Spinal cord (tissue), 10 donors: ENCODE data around the gene TULP3. TPM values are rescaled to one million over a fixed set of nuclear protein-coding genes. Genes with fewer than 3 reads are reported as not detected.
"Not testable (repeated sequence)": the region's sequence is repeated elsewhere in the genome, so short reads cannot be mapped to it uniquely, and the experiment has no call there.

Experiments
- DNase-seq, 6 donors: peaks; one replicate each; pipeline versions ENCODE4 v3.0.0 to v3.0.0-alpha.2; 2013 to 2015; ENCODE audit warnings: low spot score in 6 of 6, low read depth in 4 of 6
- H3K27ac ChIP-seq: one replicate; pipeline ENCODE4 v1.5.1; 2013; ENCODE audit warnings: low read depth, low read length, control low read depth
- H3K27me3 ChIP-seq: one replicate; pipeline ENCODE4 v1.6.1; 2013; ENCODE audit warnings: low read length; ENCODE audit not compliant: control insufficient read depth, insufficient read depth
- H3K36me3 ChIP-seq: one replicate; pipeline ENCODE4 v1.6.1; 2013; ENCODE audit warnings: low read length; ENCODE audit not compliant: control insufficient read depth, insufficient read depth
- H3K4me1 ChIP-seq: one replicate; pipeline ENCODE4 v1.6.1; 2013; ENCODE audit warnings: low read length; ENCODE audit not compliant: control insufficient read depth, insufficient read depth
- H3K4me3 ChIP-seq: one replicate; pipeline ENCODE4 v1.5.1; 2013; ENCODE audit warnings: low read depth, low read length, control low read depth
- H3K9me3 ChIP-seq: one replicate; pipeline ENCODE4 v1.6.1; 2013; ENCODE audit warnings: low read length; ENCODE audit not compliant: control insufficient read depth, insufficient read depth
- WGBS: methylation state at CpG from one replicate; pipeline ENCODE4 v1.1.5; 2013; ENCODE audit warnings: missing lambda C conversion rate; ENCODE audit not compliant: insufficient coverage; 5-methylcytosine and 5-hydroxymethylcytosine counted together
- polyA plus RNA-seq, 2 donors: library from polyadenylated mRNA; unstranded; fragments of 120-200 nt; gene quantifications; one replicate each; pipeline ENCODE4 v1.2.1, GENCODE V29; 2013; ENCODE audit not compliant: insufficient read length in 2 of 2
- total RNA-seq, 2 donors: library from RNA; depleted of rRNA in 1 of 2; stranded (reverse); fragments of 120-200 nt in 1 of 2; fragments of >200 nt in 1 of 2; gene quantifications; one replicate each; pipeline versions ENCODE4 v1.2.3 to v1.2.4, GENCODE V29; 2013 to 2014
- donor health status: healthy.

The TULP3 gene
- total and polyA plus RNA-seq, 4 donors, result 13.0 to 29.6 (median 24.2) TPM

DNA sequence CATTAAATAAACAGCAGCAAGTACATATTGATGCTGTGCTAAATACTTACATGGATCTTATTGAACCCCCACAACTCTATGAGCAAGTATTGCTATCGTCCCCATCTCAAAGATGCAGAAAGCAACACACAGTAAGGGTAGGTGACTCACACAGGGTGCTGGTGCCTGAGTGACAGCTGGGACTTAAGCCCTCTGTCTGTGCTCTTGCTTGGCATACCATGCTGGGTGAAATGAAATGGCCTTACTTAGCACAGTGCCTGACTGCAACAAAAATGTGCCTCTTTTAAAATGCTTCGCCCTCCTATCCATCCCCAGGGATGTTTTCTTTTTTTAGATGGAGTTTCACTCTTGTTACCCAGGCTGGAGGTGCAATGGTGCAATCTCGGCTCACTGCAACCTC is 34.6 kb upstream of the TULP3 start:
- Histone ChIP-seq H3K27me3 (no peaks in the 10 kb centered on the region), H3K4me3 (no peak overlapping the region), H3K36me3 (peaks cover 20% of the 10 kb centered on the region), H3K4me1 (peaks cover 6% of the 10 kb centered on the region), H3K9me3 (no peaks in the 10 kb centered on the region), H3K27ac (no peak overlapping the region)
- no CpG with 5 or more reads among the region's 3 CpGs for WGBS
- DNase-seq, result no peak

DNA sequence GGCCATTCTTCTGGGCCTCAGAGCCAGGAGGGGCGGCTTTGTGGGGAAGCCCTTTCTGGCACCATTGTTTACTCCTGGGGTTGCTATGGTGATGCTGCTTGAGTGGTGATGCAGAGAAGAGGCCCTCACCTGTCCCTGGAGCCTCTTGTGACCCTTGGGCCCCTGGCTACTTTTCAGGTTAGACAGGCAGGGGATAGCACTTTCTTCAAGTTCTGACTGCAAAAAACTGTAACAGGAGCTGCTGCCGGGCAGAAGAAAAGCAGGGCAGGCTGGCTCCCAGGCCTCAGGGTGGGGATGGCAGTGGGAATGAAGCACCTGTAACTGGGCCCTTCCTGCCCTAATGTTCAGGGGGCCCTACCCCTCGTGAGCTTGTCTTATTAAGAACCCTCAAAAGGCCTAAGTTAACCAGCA is 33.7 kb upstream of the TULP3 start, which contains the start of gene TEX52:
Gene TEX52 (minus strand): TSS at position 19 of the 411 bp plus-strand sequence. CDS start 13 bp downstream, at position 6.
- no peak for DNase-seq
- H3K4me1 ChIP-seq, result peaks cover 6% of the 10 kb centered on the region
- H3K27me3 ChIP-seq, result no peaks in the 10 kb centered on the region
- H3K36me3 ChIP-seq, result peaks cover 20% of the 10 kb centered on the region
- no peak within 1 kb of the TSS for H3K27ac ChIP-seq
- 85% methylated on average over 3 of the region's 3 CpGs for WGBS
- no peak within 1 kb of the TSS for H3K4me3 ChIP-seq
- H3K9me3 ChIP-seq, result no peaks in the 10 kb centered on the region

DNA sequence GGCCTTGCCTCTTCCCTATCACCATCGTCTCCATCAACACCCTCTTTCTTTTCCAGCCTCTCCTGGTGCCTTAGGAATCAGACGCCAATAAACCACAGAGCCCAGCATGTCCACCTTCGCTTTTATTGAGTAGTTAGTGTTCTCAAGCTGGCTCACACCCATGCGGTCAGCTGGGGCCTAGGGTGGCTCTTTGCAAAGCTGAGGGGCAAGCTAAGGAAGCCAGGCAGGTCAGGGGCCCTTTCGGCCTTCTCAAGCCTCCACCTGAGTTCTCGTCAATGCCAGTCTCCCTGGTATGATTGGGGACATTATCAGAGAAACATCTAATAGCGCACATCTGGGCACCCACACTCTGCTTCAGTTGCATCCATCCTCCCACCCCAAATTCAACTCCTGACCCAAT is 33.1 kb upstream of the TULP3 start:
- H3K36me3 ChIP-seq, result peaks cover 20% of the 10 kb centered on the region
- 96% methylated on average over 5 of the region's 7 CpGs for WGBS
- H3K9me3 ChIP-seq, result no peaks in the 10 kb centered on the region
- H3K27ac ChIP-seq, result no peak overlapping the region
- no peak overlapping the region for H3K4me3 ChIP-seq
- no peaks in the 10 kb centered on the region for H3K27me3 ChIP-seq
- no peak for DNase-seq
- peaks cover 6% of the 10 kb centered on the region for H3K4me1 ChIP-seq

DNA sequence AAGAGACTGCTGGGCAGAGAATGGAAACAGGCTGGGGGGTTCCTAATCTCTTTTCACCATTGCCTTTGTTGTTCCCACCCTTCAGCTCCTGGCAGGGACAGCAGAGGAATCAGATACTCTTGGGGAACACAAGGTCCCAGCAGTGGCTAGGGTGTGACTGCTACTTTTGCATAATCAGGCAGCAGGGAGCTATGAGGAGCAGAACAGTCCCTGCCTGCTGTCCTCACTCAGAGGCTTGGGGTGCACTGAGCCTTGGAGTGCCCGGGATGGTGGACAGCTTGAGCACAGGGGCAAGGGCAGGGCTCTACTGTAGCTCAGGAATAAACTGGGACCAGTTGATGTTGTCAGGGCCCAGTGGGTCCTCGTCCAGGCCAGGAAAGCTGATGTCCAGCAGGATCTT is 32.4 kb upstream of the TULP3 start:
- Histone ChIP-seq H3K27me3 (no peaks in the 10 kb centered on the region), H3K9me3 (no peaks in the 10 kb centered on the region), H3K36me3 (peaks cover 22% of the 10 kb centered on the region), H3K4me3 (no peak overlapping the region), H3K4me1 (peaks cover 6% of the 10 kb centered on the region), H3K27ac (no peak overlapping the region)
- DNase-seq, result no peak
- WGBS, result 88% methylated on average over 2 of the region's 2 CpGs

DNA sequence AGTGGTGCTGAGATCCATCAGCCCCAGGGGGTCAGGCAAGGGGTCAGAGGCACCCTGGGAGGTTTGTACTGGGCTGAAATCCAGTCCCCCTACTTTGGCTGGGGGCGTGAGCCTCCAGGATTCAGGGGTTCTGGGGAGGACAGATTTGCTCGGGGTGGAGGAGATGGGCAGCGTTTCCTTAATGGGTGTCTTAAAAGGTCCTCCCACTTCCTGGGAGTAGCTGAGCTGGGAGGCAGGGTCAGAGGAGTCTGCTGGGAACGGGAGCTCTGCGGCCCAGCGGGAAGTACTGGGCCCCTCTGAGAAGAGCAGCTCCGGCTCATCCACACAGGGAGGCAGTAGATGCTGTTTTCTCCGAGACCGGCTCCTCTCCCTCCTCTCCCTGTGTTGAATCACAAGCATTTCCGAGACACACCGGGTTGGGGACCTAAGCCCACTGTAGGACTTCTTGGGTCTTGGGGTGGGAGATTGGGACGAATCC is 31.7 kb upstream of the TULP3 start:
- Histone ChIP-seq H3K4me3 (no peak overlapping the region), H3K27ac (no peak overlapping the region), H3K27me3 (no peaks in the 10 kb centered on the region), H3K4me1 (peaks cover under 1% of the 10 kb centered on the region), H3K36me3 (peaks cover 25% of the 10 kb centered on the region), H3K9me3 (no peaks in the 10 kb centered on the region)
- DNase-seq, result no peak
- WGBS, result 91% methylated on average over 6 of the region's 12 CpGs

DNA sequence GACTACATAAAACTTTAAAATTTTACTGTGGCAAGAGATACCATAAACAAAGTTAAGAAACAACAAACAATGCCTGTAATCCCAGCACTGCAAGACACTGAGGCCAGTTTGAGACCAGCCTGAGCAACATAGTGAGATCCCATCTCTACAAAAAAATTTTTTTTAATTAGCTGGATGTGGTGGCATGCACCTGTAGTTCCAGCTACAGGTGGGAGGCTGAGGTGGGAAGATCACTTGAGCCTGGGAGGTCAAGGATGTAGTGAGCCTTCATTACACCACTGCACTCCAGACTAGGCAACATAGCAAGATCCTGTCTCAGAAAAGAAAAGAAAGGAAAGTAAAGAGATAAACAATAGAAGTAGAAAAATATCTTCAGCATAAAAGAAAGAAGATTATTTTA is 30.5 kb upstream of the TULP3 start:
- no peaks in the 10 kb centered on the region for H3K27me3 ChIP-seq
- H3K27ac ChIP-seq, result no peak overlapping the region
- no peaks in the 10 kb centered on the region for H3K4me1 ChIP-seq
- no peak for DNase-seq
- H3K36me3 ChIP-seq, result peaks cover 31% of the 10 kb centered on the region
- H3K9me3 ChIP-seq, result no peaks in the 10 kb centered on the region
- H3K4me3 ChIP-seq, result no peak overlapping the region

DNA sequence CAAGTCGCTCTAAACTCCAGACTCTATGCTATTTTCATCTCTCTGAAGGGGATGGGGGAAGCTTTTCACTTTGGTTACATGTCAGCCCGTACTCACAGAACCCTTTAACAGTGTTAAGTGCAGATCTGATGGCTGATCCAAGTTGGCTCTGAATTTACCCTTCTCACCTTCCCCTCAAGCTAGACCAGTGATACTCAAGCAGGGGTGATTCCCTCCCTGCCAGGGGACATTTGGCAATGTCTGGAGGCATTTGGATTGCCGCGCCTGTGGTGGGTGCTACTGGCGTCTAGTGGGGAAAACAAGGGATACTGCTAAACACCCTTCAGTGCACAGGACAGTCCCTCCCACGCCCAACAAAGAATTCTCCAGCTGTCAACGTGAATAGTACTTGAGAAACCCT is 27.8 kb upstream of the TULP3 start:
- no peak for DNase-seq
- Histone ChIP-seq H3K4me3 (no peak overlapping the region), H3K36me3 (peaks cover 30% of the 10 kb centered on the region), H3K9me3 (no peaks in the 10 kb centered on the region), H3K27me3 (no peaks in the 10 kb centered on the region), H3K27ac (no peak overlapping the region), H3K4me1 (no peaks in the 10 kb centered on the region)
- 94% methylated on average over 5 of the region's 7 CpGs for WGBS

DNA sequence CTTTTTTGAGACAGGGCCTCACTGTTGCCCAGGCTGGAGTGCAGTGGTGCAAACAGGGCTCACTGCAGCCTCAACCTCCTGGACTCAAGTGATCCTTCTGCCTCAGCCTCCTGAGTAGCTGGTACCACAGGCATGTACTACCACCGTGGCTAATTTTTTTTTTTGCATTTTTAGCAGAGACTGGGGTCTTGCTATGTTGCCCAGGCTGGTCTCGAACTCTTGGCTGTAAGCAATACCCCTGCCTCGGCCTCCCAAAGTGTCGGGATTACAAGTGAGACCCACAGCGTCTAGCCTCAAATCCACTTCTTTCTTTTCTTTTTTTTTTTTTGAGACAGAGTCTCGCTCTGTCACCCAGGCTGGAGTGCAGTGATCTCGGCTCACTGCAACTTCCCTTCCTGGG is 27.3 kb upstream of the TULP3 start:
- not testable (repeated sequence) for H3K4me1 ChIP-seq, H3K4me3 ChIP-seq, H3K27me3 ChIP-seq, H3K27ac ChIP-seq, H3K9me3 ChIP-seq, DNase-seq
- H3K36me3 ChIP-seq, result peaks cover 28% of the 10 kb centered on the region
- 96% methylated on average over 7 of the region's 7 CpGs for WGBS

DNA sequence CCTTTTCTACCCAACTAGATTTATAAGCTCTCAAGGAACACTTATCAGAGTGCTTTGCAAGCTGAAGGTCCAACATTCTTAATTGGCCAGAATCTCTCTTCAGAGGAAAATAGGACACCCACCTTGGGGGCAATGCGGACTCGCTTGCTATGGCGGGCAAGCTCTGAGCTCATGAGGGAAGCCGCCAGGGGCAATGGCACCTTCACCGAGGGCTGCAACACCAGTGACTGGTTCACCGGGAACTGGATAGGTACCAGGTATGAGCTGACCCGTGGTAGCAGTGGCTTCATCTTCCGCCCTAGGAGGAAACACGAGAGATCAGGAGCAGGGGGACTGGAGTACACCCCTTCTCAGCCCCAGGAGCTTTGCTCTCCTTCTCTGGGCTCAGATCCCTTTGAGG is 26.5 kb upstream of the TULP3 start:
- peaks cover 20% of the 10 kb centered on the region for H3K36me3 ChIP-seq

DNA sequence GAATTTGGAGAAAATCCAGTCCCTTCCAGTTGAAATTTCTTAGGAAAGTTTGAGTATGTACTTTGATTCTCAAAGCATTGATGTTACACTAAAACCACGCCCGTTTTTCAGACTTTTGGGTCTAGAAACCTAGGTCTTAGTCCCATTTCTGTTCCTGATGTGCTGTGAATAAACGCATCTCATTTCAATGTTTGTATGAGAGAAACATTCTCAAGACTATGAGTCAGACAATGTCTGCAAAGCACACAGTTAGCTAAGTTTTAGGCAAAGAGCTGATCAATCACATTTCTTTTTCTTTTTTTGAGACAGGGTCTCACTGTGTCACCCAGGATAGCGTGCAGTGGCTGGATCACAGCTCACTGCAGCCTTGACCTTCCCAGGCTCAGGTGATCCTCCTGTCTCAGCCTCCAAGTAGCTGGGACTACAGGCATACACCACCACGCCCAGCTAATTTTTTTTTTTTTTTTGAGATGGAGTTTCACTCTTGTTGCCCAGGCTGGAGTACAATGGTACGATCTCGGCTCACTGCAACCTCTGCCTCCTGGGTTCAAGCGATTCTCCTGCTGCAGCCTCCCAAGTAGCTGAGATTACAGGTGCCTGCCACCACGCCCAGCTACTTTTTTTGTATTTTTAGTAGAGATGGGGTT is 21.6 kb upstream of the TULP3 start:
- H3K36me3 ChIP-seq, result peaks cover 10% of the 10 kb centered on the region
- H3K27me3 ChIP-seq, H3K9me3 ChIP-seq, H3K27ac ChIP-seq, H3K4me1 ChIP-seq, H3K4me3 ChIP-seq, DNase-seq: not testable (repeated sequence)
- 86% methylated on average over 7 of the region's 9 CpGs for WGBS

More for the DNA sequence above, 26.5 kb upstream of the TULP3 start:
- H3K9me3 ChIP-seq, result no peaks in the 10 kb centered on the region
- peak in 1 of 6 donors; percentile 23 for DNase-seq
- H3K27ac ChIP-seq, result no peak overlapping the region
- H3K4me1 ChIP-seq, result no peaks in the 10 kb centered on the region
- WGBS, result 94% methylated on average over 9 of the region's 9 CpGs
- no peaks in the 10 kb centered on the region for H3K27me3 ChIP-seq
- H3K4me3 ChIP-seq, result no peak overlapping the region
